Raji (cell line): ENCODE data around the gene MOAP1.

Experiments used
- POLR2A ChIP-seq: IDR thresholded peaks from 2 replicates; pipeline ENCODE4 v1.6.1; 2011; ENCODE audit warnings: low read depth, low read length, control low read depth; ENCODE audit not compliant: insufficient read depth

The MOAP1 gene

DNA sequence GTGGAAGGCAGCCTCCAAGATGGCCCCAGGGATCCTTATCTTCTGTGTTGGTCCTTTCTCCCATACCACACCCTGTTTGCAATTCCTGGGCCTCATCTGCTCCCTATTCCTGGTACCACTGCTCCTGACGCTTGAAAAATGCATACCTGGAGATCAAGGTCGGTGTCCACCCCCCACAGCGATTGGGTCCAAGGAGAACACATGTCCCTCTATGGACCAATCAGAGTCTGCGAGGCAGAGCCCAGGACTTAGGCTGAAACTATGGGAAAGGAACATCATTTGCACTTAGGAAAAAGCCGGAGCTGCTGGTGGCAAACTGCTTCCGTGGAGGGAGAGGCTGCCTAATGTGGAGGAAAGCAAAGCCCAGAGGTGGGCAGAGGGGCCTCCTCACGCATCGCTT is 35.7 kb downstream of the MOAP1 start:
- no peak for TF ChIP-seq POLR2A

DNA sequence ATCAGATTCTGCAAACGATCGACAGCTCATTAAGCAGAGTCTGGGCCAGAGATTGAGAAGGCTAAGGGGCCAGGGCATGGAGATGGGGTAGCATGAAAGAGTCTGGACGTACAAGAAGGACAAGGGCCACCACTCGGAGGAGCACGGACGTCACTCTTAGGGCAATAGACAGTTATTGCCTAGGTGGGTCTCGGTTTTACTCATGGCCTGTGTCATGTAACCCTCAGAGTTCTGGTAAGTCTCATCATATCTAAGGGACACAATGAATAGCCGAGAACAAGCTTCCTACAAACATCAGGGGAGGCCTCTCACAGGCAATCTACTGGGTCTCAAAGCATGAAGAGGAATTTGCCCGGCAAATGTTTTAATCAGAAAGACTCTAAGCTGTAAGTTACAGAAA is 38.6 kb downstream of the MOAP1 start:
- no peak for TF ChIP-seq POLR2A

DNA sequence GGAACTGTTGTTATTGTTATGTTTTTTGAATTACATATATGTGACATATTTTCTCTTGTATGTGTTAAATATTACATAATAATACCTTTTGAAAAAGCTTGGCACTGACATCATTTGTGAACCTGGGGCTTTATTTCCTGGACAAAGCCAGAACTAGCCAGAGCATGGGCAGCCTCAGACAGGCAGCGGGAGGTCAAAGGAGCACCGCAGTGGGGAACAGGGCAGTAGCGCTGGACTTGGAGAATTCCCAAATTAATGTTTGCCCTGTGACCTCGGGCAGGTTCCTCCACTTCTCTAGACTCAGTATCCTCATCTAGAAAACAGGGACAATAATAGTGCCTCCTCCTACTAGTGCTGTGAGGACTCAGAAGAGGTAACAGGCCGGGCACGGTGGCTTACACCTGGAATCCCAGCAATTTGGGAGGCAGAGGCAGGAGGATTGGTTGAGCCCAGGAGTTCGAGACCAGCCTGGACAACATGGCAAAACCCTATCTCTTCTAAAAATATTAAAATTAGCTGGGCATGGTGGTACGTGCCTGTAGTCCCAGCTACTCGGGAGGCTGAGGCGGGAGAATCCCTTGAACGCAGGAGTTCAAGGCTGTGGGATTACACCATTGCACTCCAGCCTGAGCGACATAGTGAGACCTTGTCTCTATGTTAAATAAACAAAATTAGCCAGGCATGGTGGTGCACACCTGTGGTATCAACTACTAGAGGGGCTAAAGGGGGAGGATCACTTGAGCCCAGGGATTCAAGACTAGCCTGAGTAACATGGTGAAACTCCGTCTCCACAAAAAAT is 41.6 kb downstream of the MOAP1 start:
- TF ChIP-seq POLR2A = no peak

DNA sequence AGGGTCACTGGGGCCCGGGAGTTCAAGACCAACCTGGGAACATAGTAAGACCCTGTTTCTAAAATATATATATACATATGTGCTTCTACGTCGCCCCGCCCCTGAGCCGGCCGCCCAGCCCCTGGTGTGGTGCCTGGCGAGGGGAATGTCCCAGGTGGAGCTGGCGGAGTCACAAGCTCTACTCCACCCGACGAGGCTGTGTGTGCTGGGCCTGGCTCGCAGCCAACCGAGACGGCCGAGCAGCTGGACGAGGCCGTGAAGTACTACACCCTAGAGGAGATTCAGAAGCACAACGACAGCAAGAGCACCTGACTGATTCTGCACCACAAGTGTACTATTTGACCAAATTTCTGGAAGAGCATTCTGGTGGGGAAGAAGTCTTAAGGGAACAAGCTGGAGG is 46.8 kb downstream of the MOAP1 start:
- no peak for TF ChIP-seq POLR2A

DNA sequence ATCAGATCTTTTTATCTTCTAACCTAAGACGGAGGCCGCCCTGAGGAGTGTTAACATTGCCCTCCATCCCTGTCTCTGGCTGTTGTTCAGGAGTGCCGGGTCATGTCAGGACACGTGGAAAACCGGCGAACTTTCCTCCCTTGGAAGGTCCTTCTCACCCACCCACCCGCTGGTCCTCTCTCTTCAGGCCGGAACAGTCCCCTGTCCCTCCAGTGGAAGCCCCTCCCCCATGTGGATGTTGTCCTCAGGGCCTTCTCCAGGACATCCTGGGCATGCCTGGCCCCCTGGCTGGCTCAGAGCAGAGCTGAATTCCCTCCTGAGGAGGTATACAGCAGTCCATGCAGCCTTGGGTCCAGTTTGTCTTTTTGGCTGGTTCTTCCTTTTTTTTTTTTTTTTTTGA is 48.7 kb downstream of the MOAP1 start:
- TF ChIP-seq POLR2A = no peak

DNA sequence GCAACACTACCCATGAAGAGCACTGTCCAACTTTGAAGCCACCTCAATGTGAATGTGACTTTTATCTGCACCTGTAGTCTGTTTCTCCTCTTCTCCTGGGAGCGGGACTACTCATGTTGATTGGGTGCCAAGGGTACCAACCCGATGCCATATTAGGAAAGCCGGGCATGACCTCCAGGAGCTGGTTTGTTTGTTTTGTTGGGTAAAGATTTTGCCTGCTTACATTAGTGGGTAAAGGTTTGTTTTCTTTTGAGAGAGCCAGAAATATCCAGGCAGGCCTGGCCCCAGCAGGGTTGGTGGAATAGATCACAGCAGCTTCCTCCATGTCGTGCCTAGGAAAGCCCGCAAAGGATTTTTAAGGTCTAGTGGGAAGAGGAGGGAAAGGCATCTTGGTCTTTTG is 49.3 kb downstream of the MOAP1 start:
- no peak for TF ChIP-seq POLR2A

DNA sequence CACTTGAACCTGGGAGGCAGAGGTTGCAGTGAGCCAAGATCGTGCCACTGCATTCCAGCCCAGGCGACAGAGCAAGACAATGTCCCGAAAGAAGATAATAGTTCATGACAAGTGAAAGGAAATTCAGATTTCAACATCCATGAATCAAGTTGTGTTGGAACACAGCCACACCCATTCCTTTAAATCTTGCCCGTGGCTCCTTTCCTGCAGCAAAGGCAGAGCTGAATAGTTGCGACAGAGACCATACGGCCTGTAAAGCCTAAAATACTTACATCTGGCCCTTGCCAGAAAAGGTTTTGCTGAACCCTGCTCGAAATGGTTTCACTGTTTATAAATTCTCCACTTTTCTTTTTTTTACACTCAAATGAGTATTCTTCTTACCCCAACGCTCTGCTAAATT is 51.2 kb downstream of the MOAP1 start:
- no peak for TF ChIP-seq POLR2A

DNA sequence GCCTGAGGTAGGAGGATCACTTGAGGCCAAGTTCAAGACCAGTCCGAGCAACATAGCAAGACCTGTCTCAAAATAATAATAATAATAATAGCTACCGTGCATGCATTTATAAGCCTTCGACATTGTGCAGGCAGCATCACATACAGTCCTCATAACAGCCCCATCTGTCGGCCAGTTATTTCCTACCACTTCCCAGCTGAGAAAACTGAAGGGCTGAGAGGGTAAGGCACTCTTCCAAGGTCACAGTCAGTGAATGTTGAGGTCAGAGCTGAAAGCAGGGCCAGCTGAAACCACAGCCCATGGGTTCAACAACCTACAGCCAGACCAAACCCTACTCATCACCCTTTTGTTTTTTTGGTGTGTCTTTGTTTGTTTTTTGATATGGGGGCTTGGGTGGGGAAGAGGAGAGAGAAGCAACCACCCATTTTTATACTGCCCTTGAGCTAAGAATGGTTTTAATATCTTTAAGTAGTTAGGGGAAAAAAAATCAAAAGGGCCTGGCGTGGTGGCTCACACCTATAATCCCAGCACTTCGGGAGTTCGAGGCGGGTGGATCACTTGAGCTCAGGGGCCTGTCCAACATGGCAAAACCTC is 52.1 kb downstream of the MOAP1 start:
- no peak for TF ChIP-seq POLR2A
